A549 (cell line): Measurements from ENCODE around the gene NDUFS8. TPM values are rescaled to one million over a fixed set of nuclear protein-coding genes. Genes with fewer than 3 reads are reported as not detected.

ENCODE experiments used
- ATAC-seq, 2 experiments: fragments of 200-7000 bp in 1 of 2; fragments of >200 bp in 1 of 2; cut with Nextera tagmentation in 1 of 2; cut with Tn5 transposase in 1 of 2; 3 replicates each; pipeline versions ENCODE4 v1.8.0 to v1.9.1; 2018 to 2020; ENCODE audit warnings: mild to moderate bottlenecking in 1 of 2, moderate library complexity in 1 of 2
- CTCF ChIA-PET: fragments of 300-600 bp; sonication (Branson Sonifier 250); formaldehyde crosslinking; extraction: SDS; loops from one replicate; lab custom pipeline; 2021; ENCODE audit warnings: antibody characterized with exemption, inconsistent platforms; lab: Yijun Ruan, JAX
- POLR2A ChIA-PET: fragments of 350-600 bp; formaldehyde crosslinking; extraction: SDS; loops from one replicate; lab custom pipeline; 2021; ENCODE audit warnings: antibody characterized with exemption, inconsistent platforms; lab: Yijun Ruan, JAX
- DNase-seq, 2 experiments: peaks; one replicate each; pipeline versions ENCODE4 v3.0.0 to v3.0.0-alpha.2; 2011 to 2016; ENCODE audit warnings: low read depth in 1 of 2, low spot score in 1 of 2
- FAIRE-seq: peaks from 2 replicates; lab custom pipeline; 2011; peaks lifted over from hg19 to GRCh38; lab: Jason Lieb, UNC
- H3K27ac ChIP-seq, 2 experiments: fragments of >200 bp; sonication (Bioruptor Twin); formaldehyde crosslinking; 3 replicates each; pipeline ENCODE4 v1.5.1; 2016 to 2017
- H3K4me1 ChIP-seq: fragments of >200 bp; sonication (Bioruptor Twin); formaldehyde crosslinking; 3 replicates; pipeline ENCODE4 v1.6.1; 2016
- H3K4me2 ChIP-seq: fragments of >200 bp; sonication (Bioruptor Twin); formaldehyde crosslinking; 3 replicates; pipeline ENCODE4 v1.6.1; 2016
- H3K4me3 ChIP-seq: fragments of >200 bp; sonication (Bioruptor Twin); formaldehyde crosslinking; 3 replicates; pipeline ENCODE4 v1.5.1; 2016
- H3K9me3 ChIP-seq: fragments of >200 bp; sonication (Bioruptor Twin); formaldehyde crosslinking; 3 replicates; pipeline ENCODE4 v1.6.1; 2016
- EP300 ChIP-seq, 2 experiments: fragments of >200 bp; sonication (Bioruptor Twin); formaldehyde crosslinking; IDR thresholded peaks; 2 replicates in 1 of 2; 3 replicates in 1 of 2; pipeline ENCODE4 v1.6.1; 2016 to 2017
- FOSB ChIP-seq: fragments of 250-450 bp; sonication (Bioruptor Pico); IDR thresholded peaks from 2 replicates; pipeline ENCODE4 v1.5.0; 2020; ENCODE audit warnings: mild to moderate bottlenecking, moderate library complexity
- HEYL ChIP-seq: fragments of 250-450 bp; sonication (Bioruptor Pico); IDR thresholded peaks from 2 replicates; pipeline ENCODE4 v1.8.0; 2021; ENCODE audit warnings: mild to moderate bottlenecking, moderate library complexity
- KDM5A ChIP-seq: fragments of 200-600 bp; sonication (generic); IDR thresholded peaks from 2 replicates; pipeline ENCODE4 v1.6.1; 2016; ENCODE audit warnings: antibody characterized with exemption, mild to moderate bottlenecking
- MAZ ChIP-seq: fragments of 150-350 bp; IDR thresholded peaks from 2 replicates; pipeline ENCODE4 v1.6.1; 2014; ENCODE audit warnings: antibody characterized with exemption, low read depth, low read length, borderline replicate concordance
- MYC ChIP-seq: IDR thresholded peaks from 2 replicates; pipeline ENCODE4 v1.6.1; 2012; ENCODE audit warnings: mild to moderate bottlenecking, inconsistent platforms, low read length, improper control_type of control experiment, borderline replicate concordance
- RAD21 ChIP-seq, 2 experiments: fragments of >200 bp in 1 of 2; sonication (Bioruptor Twin) in 1 of 2; formaldehyde crosslinking in 1 of 2; IDR thresholded peaks in 1 of 2; conservative IDR thresholded peaks in 1 of 2; 2 replicates in 1 of 2; 3 replicates in 1 of 2; pipeline ENCODE4 v1.6.1; 2012 to 2018; ENCODE audit warnings: inconsistent platforms in 1 of 2
- SMC3 ChIP-seq: fragments of >200 bp; sonication (Bioruptor Twin); formaldehyde crosslinking; IDR thresholded peaks from 3 replicates; pipeline ENCODE4 v1.6.1; 2018; ENCODE audit warnings: inconsistent platforms
- SREBF2 ChIP-seq: fragments of 450-650 bp; IDR thresholded peaks from 2 replicates; pipeline ENCODE4 v1.6.1; 2014; ENCODE audit warnings: mild to moderate bottlenecking, moderate library complexity
- TFCP2L1 ChIP-seq: fragments of 250-450 bp; sonication (Bioruptor Pico); IDR thresholded peaks from 2 replicates; pipeline ENCODE4 v1.5.0; 2021; ENCODE audit warnings: mild to moderate bottlenecking
- TP53 ChIP-seq: fragments of 250-450 bp; sonication (Bioruptor Pico); IDR thresholded peaks from 2 replicates; pipeline ENCODE4 v1.5.0; 2021; ENCODE audit warnings: mild to moderate bottlenecking, moderate library complexity
- ZSCAN20 ChIP-seq: fragments of 250-450 bp; sonication (Bioruptor Pico); IDR thresholded peaks from 2 replicates; pipeline ENCODE4 v1.8.0; 2022; ENCODE audit warnings: mild to moderate bottlenecking, moderate library complexity
- WGBS: methylation state at CpG from one replicate; pipeline ENCODE4 v1.1.6; 2017; ENCODE audit errors: missing lambda C conversion rate; 5-methylcytosine and 5-hydroxymethylcytosine counted together
- polyA plus RNA-seq, 4 experiments: library from polyadenylated mRNA; depleted of rRNA in 3 of 4; stranded (reverse); fragments of >200 nt; fragmentation: RNase III in 1 of 4; extraction: RNeasy Plus Mini Kit Qiagen cat#74134 plus additional on column Dnase treatment in 1 of 4; gene quantifications; 2 replicates in 3 of 4; 3 replicates in 1 of 4; pipeline ENCODE4 v1.2.3, GENCODE V29; 2011 to 2017
- TF ChIP-seq, protein P1 (sequence below): fragments of 250-450 bp; sonication (Bioruptor Pico); IDR thresholded peaks from 2 replicates; pipeline ENCODE4 v1.5.0; 2020; ENCODE audit warnings: low read depth, mild to moderate bottlenecking, moderate library complexity
- TF ChIP-seq, protein P2 (sequence below): fragments of 250-450 bp; sonication (Bioruptor Pico); IDR thresholded peaks from 2 replicates; pipeline ENCODE4 v1.5.0; 2021; ENCODE audit warnings: mild to moderate bottlenecking, moderate library complexity, borderline replicate concordance
- TF ChIP-seq, protein P3 (sequence below): IDR thresholded peaks from 2 replicates; pipeline ENCODE4 v1.6.1; 2012
- TF ChIP-seq, protein P4 (sequence below): fragments of >200 bp; sonication (Bioruptor Twin); formaldehyde crosslinking; IDR thresholded peaks from 3 replicates; pipeline ENCODE4 v1.6.1; 2016
- TF ChIP-seq, protein P5 (sequence below): IDR thresholded peaks from 2 replicates; pipeline ENCODE4 v1.6.1; 2012
- TF ChIP-seq, protein P6 (sequence below): fragments of >200 bp; sonication (Bioruptor Twin); formaldehyde crosslinking; IDR thresholded peaks from 3 replicates; pipeline ENCODE4 v1.5.1; 2016

Gene NDUFS8
- polyA plus RNA-seq, 2 of the 4 experiments (the other 2 are of a cell fraction) = 71.0 to 298 TPM

DNA sequence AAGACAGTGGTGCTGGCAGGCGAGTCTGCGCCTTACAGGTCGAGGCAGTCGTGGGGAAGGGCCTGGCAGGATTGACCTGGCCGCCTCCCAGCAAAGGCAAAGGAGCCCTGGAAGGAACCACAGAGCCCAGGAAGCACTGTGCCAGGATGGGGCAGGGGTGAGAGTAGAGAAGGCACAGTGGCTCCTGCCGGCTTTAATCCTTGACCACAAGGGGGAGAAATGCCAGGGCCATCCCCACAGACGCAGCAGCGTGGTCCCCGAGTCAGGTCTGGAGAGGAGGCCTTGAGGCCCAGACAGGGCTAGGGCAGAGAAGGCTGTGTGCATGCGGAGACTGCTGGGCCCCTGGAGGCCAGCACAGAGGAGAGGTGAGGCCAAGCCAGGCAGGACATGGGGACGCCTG is 9.9 kb upstream of the NDUFS8 start (continued):
- TF ChIP-seq, protein P1, sequence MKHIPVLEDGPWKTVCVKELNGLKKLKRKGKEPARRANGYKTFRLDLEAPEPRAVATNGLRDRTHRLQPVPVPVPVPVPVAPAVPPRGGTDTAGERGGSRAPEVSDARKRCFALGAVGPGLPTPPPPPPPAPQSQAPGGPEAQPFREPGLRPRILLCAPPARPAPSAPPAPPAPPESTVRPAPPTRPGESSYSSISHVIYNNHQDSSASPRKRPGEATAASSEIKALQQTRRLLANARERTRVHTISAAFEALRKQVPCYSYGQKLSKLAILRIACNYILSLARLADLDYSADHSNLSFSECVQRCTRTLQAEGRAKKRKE = no peak
- TF ChIP-seq, protein P2, sequence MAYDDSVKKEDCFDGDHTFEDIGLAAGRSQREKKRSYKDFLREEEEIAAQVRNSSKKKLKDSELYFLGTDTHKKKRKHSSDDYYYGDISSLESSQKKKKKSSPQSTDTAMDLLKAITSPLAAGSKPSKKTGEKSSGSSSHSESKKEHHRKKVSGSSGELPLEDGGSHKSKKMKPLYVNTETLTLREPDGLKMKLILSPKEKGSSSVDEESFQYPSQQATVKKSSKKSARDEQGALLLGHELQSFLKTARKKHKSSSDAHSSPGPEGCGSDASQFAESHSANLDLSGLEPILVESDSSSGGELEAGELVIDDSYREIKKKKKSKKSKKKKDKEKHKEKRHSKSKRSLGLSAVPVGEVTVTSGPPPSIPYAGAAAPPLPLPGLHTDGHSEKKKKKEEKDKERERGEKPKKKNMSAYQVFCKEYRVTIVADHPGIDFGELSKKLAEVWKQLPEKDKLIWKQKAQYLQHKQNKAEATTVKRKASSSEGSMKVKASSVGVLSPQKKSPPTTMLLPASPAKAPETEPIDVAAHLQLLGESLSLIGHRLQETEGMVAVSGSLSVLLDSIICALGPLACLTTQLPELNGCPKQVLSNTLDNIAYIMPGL = no peak
- no peak for TF ChIP-seq EP300 (IDR thresholded peaks at IDR 0.05)
- TF ChIP-seq FOSB (CRISPR knock-in tag) = no peak
- TF ChIP-seq, protein P3, sequence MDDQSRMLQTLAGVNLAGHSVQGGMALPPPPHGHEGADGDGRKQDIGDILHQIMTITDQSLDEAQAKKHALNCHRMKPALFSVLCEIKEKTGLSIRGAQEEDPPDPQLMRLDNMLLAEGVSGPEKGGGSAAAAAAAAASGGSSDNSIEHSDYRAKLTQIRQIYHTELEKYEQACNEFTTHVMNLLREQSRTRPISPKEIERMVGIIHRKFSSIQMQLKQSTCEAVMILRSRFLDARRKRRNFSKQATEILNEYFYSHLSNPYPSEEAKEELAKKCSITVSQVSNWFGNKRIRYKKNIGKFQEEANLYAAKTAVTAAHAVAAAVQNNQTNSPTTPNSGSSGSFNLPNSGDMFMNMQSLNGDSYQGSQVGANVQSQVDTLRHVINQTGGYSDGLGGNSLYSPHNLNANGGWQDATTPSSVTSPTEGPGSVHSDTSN = no peak
- no peak for TF ChIP-seq ZSCAN20 (CRISPR knock-in tag)
- TF ChIP-seq TFCP2L1 (CRISPR knock-in tag) = 0 out of 2 replicates have a peak, but pooled peaks have one; percentile 11
- TF ChIP-seq MYC = no peak
- TF ChIP-seq HEYL (CRISPR knock-in tag) = no peak
- TF ChIP-seq, protein P4, sequence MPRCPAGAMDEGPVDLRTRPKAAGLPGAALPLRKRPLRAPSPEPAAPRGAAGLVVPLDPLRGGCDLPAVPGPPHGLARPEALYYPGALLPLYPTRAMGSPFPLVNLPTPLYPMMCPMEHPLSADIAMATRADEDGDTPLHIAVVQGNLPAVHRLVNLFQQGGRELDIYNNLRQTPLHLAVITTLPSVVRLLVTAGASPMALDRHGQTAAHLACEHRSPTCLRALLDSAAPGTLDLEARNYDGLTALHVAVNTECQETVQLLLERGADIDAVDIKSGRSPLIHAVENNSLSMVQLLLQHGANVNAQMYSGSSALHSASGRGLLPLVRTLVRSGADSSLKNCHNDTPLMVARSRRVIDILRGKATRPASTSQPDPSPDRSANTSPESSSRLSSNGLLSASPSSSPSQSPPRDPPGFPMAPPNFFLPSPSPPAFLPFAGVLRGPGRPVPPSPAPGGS = no peak
- TF ChIP-seq, all 56 proteins: peak for 6

DNA sequence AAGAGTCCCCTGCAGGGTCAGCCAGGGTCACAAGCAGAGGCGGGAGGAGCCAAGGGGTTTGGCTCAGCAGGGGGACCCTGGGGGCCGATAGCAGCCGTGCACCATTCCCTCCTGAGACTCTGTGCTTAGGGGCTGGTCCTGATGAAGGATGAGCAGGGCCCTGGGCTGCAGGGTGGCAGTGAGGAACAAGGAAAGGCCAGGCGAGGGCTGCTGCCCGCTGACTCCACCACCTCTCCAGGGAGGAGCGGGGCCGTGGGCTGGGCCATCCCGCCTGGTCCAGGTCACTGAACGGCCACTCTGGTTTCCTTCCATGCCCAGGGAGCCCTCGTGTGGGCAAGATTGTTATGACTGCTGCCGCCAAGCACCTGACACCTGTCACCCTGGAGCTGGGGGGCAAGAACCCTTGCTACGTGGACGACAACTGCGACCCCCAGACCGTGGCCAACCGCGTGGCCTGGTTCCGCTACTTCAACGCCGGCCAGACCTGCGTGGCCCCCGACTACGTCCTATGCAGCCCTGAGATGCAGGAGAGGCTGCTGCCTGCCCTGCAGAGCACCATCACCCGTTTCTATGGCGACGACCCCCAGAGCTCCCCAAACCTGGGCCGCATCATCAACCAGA is 9.2 kb upstream of the NDUFS8 start:
- FAIRE-seq (no peak), ATAC-seq (peak; percentile 53), DNase-seq (peak in 1 of 2 experiments; percentile 81)
- WGBS = 80% methylated on average over 18 of the region's 27 CpGs
- H3K4me3 ChIP-seq = no peak overlapping the region
- peak; percentile 66 for TF ChIP-seq SMC3
- TF ChIP-seq MAZ = no peak
- TF ChIP-seq SREBF2 = no peak
- TF ChIP-seq, protein P5, sequence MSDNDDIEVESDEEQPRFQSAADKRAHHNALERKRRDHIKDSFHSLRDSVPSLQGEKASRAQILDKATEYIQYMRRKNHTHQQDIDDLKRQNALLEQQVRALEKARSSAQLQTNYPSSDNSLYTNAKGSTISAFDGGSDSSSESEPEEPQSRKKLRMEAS = peak; percentile 46
- TF ChIP-seq RAD21 (conservative IDR thresholded peaks at IDR 0.05 in 1 of 2, IDR thresholded peaks at IDR 0.05 in 1 of 2) = peak; percentile 72 to 75
- TF ChIP-seq KDM5A = no peak
- TF ChIP-seq HEYL (CRISPR knock-in tag) = no peak
- TF ChIP-seq TFCP2L1 (CRISPR knock-in tag) = no peak
- TF ChIP-seq TP53 (CRISPR knock-in tag) = peak; percentile 1; the same call in 1 of the 2 replicates
- TF ChIP-seq, protein P6, sequence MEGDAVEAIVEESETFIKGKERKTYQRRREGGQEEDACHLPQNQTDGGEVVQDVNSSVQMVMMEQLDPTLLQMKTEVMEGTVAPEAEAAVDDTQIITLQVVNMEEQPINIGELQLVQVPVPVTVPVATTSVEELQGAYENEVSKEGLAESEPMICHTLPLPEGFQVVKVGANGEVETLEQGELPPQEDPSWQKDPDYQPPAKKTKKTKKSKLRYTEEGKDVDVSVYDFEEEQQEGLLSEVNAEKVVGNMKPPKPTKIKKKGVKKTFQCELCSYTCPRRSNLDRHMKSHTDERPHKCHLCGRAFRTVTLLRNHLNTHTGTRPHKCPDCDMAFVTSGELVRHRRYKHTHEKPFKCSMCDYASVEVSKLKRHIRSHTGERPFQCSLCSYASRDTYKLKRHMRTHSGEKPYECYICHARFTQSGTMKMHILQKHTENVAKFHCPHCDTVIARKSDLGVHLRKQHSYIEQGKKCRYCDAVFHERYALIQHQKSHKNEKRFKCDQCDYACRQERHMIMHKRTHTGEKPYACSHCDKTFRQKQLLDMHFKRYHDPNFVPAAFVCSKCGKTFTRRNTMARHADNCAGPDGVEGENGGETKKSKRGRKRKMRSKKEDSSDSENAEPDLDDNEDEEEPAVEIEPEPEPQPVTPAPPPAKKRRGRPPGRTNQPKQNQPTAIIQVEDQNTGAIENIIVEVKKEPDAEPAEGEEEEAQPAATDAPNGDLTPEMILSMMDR = peak; percentile 45
- peak overlapping the region; percentile 99 to 100 for H3K27ac ChIP-seq
- H3K9me3 ChIP-seq = no peaks in the 10 kb centered on the region
- ChIA-PET CTCF (interaction anchor here (1.0 to 12.3 kb wide), 12 partner anchors 7 to 189 kb away, joined by 3 to 204 read pairs (median 4); partner anchors contain the start of genes ALDH3B1, NDUFS8, TCIRG1 and UNC93B1), POLR2A (interaction anchor here (1.0 to 1.8 kb wide), 2 partner anchors 8 to 11 kb away, joined by 6 to 18 read pairs; partner anchors contain the start of gene ALDH3B1)
- peaks cover 64% of the 10 kb centered on the region for H3K4me1 ChIP-seq
- H3K4me2 ChIP-seq = peak overlapping the region; percentile 41
